NCI-H2227 treated with DMSO at 0.1 percent for 48 hours (cell line): ENCODE data around the gene IFNK.

Source experiments
- DNase-seq: peaks from one replicate; lab custom pipeline; 2025; lab: John Stamatoyannopoulos, UW

The IFNK gene

DNA sequence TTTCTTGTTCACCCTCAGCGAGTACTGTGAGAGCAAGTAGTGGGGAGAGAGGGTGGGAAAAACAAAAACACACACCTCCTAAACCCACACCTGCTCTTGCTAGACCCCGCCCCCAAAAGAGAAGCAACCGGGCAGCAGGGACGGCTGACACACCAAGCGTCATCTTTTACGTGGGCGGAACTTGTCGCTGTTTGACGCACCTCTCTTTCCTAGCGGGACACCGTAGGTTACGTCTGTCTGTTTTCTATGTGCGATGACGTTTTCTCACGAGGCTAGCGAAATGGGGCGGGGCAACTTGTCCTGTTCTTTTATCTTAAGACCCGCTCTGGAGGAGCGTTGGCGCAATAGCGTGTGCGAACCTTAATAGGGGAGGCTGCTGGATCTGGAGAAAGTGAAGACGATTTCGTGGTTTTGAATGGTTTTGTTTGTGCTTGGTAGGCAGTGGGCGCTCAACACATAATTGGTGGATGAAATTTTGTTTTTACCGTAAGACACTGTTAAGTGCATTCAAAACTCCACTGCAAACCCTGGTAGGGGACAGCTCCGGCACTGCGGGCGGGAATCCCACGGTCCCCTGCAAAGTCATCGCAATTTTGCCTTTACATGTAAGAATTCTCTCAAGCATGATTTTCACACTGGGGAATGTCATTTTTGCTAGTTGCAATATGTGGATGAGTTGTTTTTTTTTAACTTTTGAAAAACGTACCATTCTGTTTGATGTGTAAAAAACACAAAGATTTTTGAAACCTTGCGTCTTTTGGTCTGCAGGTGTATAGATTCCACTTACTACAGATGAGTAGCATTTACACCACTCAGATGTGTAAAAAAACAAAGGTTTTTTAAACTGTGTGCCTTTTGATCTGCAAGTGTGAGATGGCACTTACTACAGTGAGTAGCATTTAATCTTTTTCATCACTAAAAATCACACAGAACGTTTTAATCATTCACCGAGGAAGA, 49.8 kb downstream of the IFNK start:
- peak; percentile 95 for DNase-seq
